Measurements from ENCODE around the gene MAP3K13. TPM values are rescaled to one million over a fixed set of nuclear protein-coding genes. Genes with fewer than 3 reads are reported as not detected.
A peak's percentile ranks its signal among the peaks of the same experiment; 100 is the strongest.

The MAP3K13 gene
- total and polyA plus RNA-seq, 10 donors: 13.2 to 20.9 (median 16.3) TPM

DNA sequence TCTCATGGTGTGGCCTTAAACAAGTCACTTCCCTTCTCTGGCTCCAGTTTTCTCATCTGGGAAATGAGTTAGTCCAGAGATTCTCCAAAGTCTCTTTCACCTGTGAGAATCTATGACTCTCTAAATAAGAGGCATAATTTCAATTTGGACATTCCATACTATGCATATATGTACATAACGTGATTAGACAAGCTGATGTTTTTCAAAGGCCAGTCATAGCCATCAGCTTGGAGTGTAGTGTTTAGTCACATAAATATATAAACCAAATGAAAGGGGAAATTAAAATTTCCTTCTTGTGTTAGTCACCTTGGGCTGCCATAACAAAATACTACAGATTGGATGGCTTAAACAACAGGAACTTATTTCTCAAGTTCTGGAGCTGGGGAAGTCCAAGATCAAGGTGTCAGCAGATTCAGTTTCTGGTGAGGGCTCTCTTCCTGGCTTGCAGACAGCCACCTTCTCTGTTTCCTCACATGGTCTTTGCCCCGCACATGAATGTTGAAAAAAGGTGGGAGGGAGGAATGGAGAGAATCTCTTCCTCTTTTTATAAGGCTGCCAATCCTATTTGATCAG lies 116.5 kb downstream of the MAP3K13 start:
- H3K36me3 ChIP-seq: peaks cover 0 to 52% (median 0%) of the 10 kb centered on the region in 6 donors
- H3K9me3 ChIP-seq: no peaks in the 10 kb centered on the region
- intact Hi-C loops (cut with DNase I; ENCODE audit: low total_unique reads): no loop called here
- no peaks in the 10 kb centered on the region for H3K27me3 ChIP-seq (replicated peaks in 1 of 7)
- TF ChIP-seq POLR2AphosphoS5 (IDR thresholded peaks at IDR 0.05) (no peak), POLR2A (IDR thresholded peaks at IDR 0.05) (no peak)
- TF ChIP-seq, protein P1, sequence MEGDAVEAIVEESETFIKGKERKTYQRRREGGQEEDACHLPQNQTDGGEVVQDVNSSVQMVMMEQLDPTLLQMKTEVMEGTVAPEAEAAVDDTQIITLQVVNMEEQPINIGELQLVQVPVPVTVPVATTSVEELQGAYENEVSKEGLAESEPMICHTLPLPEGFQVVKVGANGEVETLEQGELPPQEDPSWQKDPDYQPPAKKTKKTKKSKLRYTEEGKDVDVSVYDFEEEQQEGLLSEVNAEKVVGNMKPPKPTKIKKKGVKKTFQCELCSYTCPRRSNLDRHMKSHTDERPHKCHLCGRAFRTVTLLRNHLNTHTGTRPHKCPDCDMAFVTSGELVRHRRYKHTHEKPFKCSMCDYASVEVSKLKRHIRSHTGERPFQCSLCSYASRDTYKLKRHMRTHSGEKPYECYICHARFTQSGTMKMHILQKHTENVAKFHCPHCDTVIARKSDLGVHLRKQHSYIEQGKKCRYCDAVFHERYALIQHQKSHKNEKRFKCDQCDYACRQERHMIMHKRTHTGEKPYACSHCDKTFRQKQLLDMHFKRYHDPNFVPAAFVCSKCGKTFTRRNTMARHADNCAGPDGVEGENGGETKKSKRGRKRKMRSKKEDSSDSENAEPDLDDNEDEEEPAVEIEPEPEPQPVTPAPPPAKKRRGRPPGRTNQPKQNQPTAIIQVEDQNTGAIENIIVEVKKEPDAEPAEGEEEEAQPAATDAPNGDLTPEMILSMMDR (IDR thresholded peaks at IDR 0.05 in 8 of 11, conservative IDR thresholded peaks at IDR 0.05 in 3 of 11): no peak
- H3K4me1 ChIP-seq: peaks cover 0 to 7% (median 0%) of the 10 kb centered on the region in 6 donors
- 78 to 88% (median 82%) methylated on average over 2 of the region's 2 CpGs for WGBS, 5 donors
- no peak for DNase-seq
- H3K4me3 ChIP-seq: no peak overlapping the region
- H3K27ac ChIP-seq: peak overlapping the region in 1 of 8 donors; percentile 22

DNA sequence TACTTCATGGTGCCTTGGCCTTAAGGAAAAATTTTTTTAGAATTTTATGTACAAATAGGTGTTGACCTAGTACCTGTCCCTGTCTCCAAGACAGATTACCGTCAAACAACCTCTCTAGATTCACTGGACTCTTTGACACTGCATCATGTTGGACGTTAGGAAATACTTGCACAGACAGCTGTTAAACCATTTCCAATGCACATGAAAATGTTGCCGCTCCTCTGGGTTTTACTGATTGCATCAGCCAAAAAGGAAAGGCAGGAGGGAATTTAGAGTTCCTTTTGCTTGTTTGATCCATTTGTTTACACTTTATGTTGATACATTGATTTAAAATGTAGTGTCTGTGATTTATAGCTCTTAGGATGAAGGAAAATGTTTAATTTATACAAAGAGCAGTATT lies 121.4 kb downstream of the MAP3K13 start:
- Histone ChIP-seq H3K4me3 (no peak overlapping the region), H3K27ac (no peak overlapping the region), H3K27me3 (replicated peaks in 1 of 7) (no peaks in the 10 kb centered on the region), H3K36me3 (peaks cover 0 to 86% (median 27%) of the 10 kb centered on the region in 6 donors), H3K9me3 (no peaks in the 10 kb centered on the region), H3K4me1 (peaks cover 0 to 7% (median 0%) of the 10 kb centered on the region in 6 donors)
- 47 to 87% (median 79%) methylated on average over 3 of the region's 3 CpGs for WGBS, 5 donors
- intact Hi-C loops (cut with DNase I; ENCODE audit: low total_unique reads): no loop called here
- TF ChIP-seq POLR2A (IDR thresholded peaks at IDR 0.05): no peak
- no peak for TF ChIP-seq POLR2AphosphoS5 (IDR thresholded peaks at IDR 0.05)
- TF ChIP-seq, protein P1 (IDR thresholded peaks at IDR 0.05 in 8 of 11, conservative IDR thresholded peaks at IDR 0.05 in 3 of 11): no peak
- no peak for DNase-seq

DNA sequence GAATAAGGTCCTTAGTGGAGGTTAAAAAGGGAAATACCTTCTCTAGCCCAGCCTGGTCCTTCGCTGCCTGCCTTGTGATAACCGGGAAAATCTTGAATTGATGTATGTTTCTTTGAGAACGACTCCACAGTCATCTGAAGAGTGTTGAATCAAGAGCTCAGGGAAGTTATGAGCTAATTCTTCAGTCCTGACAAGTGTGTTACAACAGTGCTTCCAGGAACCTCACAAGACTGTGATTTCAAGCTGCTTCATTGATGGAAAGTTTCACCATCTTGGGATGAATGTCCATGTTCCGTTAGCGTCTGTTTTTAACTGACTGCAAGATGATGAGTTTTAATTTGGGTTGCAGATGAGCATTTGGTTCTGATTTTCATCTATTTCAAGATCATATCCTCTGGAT lies 123.5 kb downstream of the MAP3K13 start:
- Histone ChIP-seq H3K4me3 (no peak overlapping the region), H3K27me3 (replicated peaks in 1 of 7) (no peaks in the 10 kb centered on the region), H3K9me3 (no peaks in the 10 kb centered on the region), H3K36me3 (peaks cover 0 to 87% (median 46%) of the 10 kb centered on the region in 6 donors), H3K4me1 (peaks cover 0 to 7% (median 0%) of the 10 kb centered on the region in 6 donors), H3K27ac (no peak overlapping the region)
- WGBS, 5 donors: 93 to 98% (median 97%) methylated on average over 5 of the region's 5 CpGs
- no peak for DNase-seq
- intact Hi-C loops (cut with DNase I; ENCODE audit: low total_unique reads): no loop called here
- no peak for TF ChIP-seq POLR2AphosphoS5 (IDR thresholded peaks at IDR 0.05)
- TF ChIP-seq, protein P1 (IDR thresholded peaks at IDR 0.05 in 8 of 11, conservative IDR thresholded peaks at IDR 0.05 in 3 of 11): no peak
- no peak for TF ChIP-seq POLR2A (IDR thresholded peaks at IDR 0.05)

DNA sequence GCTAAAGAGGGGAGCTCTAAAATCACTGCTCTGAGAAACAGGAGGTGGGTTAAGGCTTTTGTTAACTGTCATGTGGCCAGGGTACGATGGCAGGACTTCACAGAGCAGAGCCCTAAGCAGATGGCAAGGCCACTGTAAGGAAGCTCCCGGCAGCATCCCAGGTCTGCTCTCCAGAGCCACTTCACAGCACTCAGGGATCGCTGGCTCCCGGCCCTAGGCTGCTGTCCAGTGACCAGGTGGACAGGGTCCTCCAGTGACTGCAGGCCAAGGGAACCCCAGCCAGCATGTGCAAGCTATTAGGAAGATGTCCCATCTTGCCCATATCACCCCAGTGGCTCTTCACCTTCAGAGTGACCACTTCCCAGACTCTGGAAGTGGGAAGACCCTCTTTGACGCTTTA lies 125.5 kb downstream of the MAP3K13 start:
- intact Hi-C loops (cut with DNase I; ENCODE audit: low total_unique reads): no loop called here
- 82 to 95% (median 92%) methylated on average over 5 of the region's 5 CpGs for WGBS, 5 donors
- DNase-seq: no peak
- H3K9me3 ChIP-seq: no peaks in the 10 kb centered on the region
- no peaks in the 10 kb centered on the region for H3K4me1 ChIP-seq
- H3K4me3 ChIP-seq: no peak overlapping the region
- no peaks in the 10 kb centered on the region for H3K27me3 ChIP-seq (replicated peaks in 1 of 7)
- TF ChIP-seq POLR2AphosphoS5 (IDR thresholded peaks at IDR 0.05) (peak in 2 of 3 donors; percentile 33), POLR2A (IDR thresholded peaks at IDR 0.05) (no peak)
- peaks cover 0 to 94% (median 64%) of the 10 kb centered on the region in 6 donors for H3K36me3 ChIP-seq
- no peak overlapping the region for H3K27ac ChIP-seq
